Stimulated activated CD4-positive, alpha-beta T cell treated with anti-CD3 and anti-CD28 coated beads, Interleukin-4, amount 100 ng/mL, for 1 hour (primary cell): ENCODE measurements around the gene MMP24.
"Not testable (repeated sequence)": the region's sequence is repeated elsewhere in the genome, so short reads cannot be mapped to it uniquely, and the experiment has no call there.

Experiments used
- DNase-seq: peaks from one replicate; pipeline ENCODE4 v3.0.0-alpha.2; 2020

The MMP24 gene

GRCh38 chr20:35223941-35224340 lies 2.5 kb upstream of the MMP24 start:
- no peak for DNase-seq

- no peak for DNase-seq
These were observed 2.0 kb upstream of the MMP24 start for GRCh38 chr20:35224536-35224935.

- DNase-seq = no peak
These were observed 968 bp upstream of the MMP24 start for GRCh38 chr20:35225319-35226125.

GRCh38 chr20:35226884-35227681 lies 593 bp downstream of the MMP24 start:
- DNase-seq = peak; percentile 53

GRCh38 chr20:35232575-35232974 lies 6.1 kb downstream of the MMP24 start:
- DNase-seq = no peak

GRCh38 chr20:35235881-35236280 lies 9.4 kb downstream of the MMP24 start:
- no peak for DNase-seq

- DNase-seq = no peak
These were observed 11.0 kb downstream of the MMP24 start for GRCh38 chr20:35237486-35237885.

- no peak for DNase-seq
These were observed 11.7 kb downstream of the MMP24 start for GRCh38 chr20:35238170-35238569.

- no peak for DNase-seq
These were observed 12.2 kb downstream of the MMP24 start for GRCh38 chr20:35238735-35239134.

GRCh38 chr20:35240083-35240810 lies 13.8 kb downstream of the MMP24 start:
- DNase-seq = no peak

GRCh38 chr20:35240811-35241293 lies 14.4 kb downstream of the MMP24 start:
- no peak for DNase-seq

GRCh38 chr20:35243317-35243716 lies 16.8 kb downstream of the MMP24 start:
- DNase-seq = no peak

- DNase-seq = no peak
These were observed 17.5 kb downstream of the MMP24 start for GRCh38 chr20:35243986-35244385.

- DNase-seq = no peak
These were observed 20.2 kb downstream of the MMP24 start for GRCh38 chr20:35246723-35247122.

GRCh38 chr20:35248641-35249475 lies 22.4 kb downstream of the MMP24 start:
- DNase-seq = no peak

- no peak for DNase-seq
These were observed 25.1 kb downstream of the MMP24 start for GRCh38 chr20:35251613-35251940.

- DNase-seq = no peak
These were observed 25.6 kb downstream of the MMP24 start for GRCh38 chr20:35252037-35252461.

- DNase-seq = not testable (repeated sequence)
These were observed 26.1 kb downstream of the MMP24 start for GRCh38 chr20:35252598-35252997.

GRCh38 chr20:35253010-35253409 lies 26.5 kb downstream of the MMP24 start:
- no peak for DNase-seq

- no peak for DNase-seq
These were observed 28.0 kb downstream of the MMP24 start for GRCh38 chr20:35254448-35254999.

GRCh38 chr20:35257175-35257909 lies 30.9 kb downstream of the MMP24 start:
- no peak for DNase-seq
